Hepatic stellate cell (primary cell): Measurements from ENCODE around the gene SLC17A1.

ENCODE experiments used
- DNase-seq: peaks from one replicate; pipeline ENCODE4 v3.0.0; 2011; ENCODE audit warnings: low spot score

SLC17A1 gene

GRCh38 chr6:25831532-25832306, at the start of gene SLC17A1:
Gene SLC17A1, minus strand, starts transcription at chr6:25832052. Its CDS starts 1,495 bp downstream, at chr6:25830557.
- no peak for DNase-seq

GRCh38 chr6:25880601-25881000, 48.7 kb upstream of the SLC17A1 start:
- DNase-seq, result no peak

- no peak for DNase-seq
Measured at GRCh38 chr6:25878721-25879322, 47.0 kb upstream of the SLC17A1 start.

- DNase-seq, result no peak
Measured at GRCh38 chr6:25875926-25876602, 44.2 kb upstream of the SLC17A1 start.

- no peak for DNase-seq
Measured at GRCh38 chr6:25875563-25875905, 43.7 kb upstream of the SLC17A1 start.

- DNase-seq, result no peak
Measured at GRCh38 chr6:25874822-25875562, 43.1 kb upstream of the SLC17A1 start.

- no peak for DNase-seq
Measured at GRCh38 chr6:25874118-25874517, 42.3 kb upstream of the SLC17A1 start, which contains the start of gene SLC17A3. Gene SLC17A3, minus strand, starts transcription at chr6:25874243. Its CDS starts 5,856 bp downstream, at chr6:25868387.

- DNase-seq, result no peak
Measured at GRCh38 chr6:25872814-25873213, 41.0 kb upstream of the SLC17A1 start.

GRCh38 chr6:25869840-25870239, 38.0 kb upstream of the SLC17A1 start:
- DNase-seq, result no peak

- DNase-seq, result no peak
Measured at GRCh38 chr6:25868436-25869183, 36.8 kb upstream of the SLC17A1 start.

- no peak for DNase-seq
Measured at GRCh38 chr6:25866011-25866410, 34.2 kb upstream of the SLC17A1 start.

- no peak for DNase-seq
Measured at GRCh38 chr6:25863360-25863759, 31.5 kb upstream of the SLC17A1 start.

GRCh38 chr6:25862199-25862598, 30.3 kb upstream of the SLC17A1 start:
- DNase-seq, result no peak

GRCh38 chr6:25852756-25853155, 20.9 kb upstream of the SLC17A1 start:
- no peak for DNase-seq

- no peak for DNase-seq
Measured at GRCh38 chr6:25851961-25852360, 20.1 kb upstream of the SLC17A1 start.

- no peak for DNase-seq
Measured at GRCh38 chr6:25844518-25844917, 12.7 kb upstream of the SLC17A1 start.

- no peak for DNase-seq
Measured at GRCh38 chr6:25842526-25842925, 10.7 kb upstream of the SLC17A1 start.

GRCh38 chr6:25835442-25836283, 3.8 kb upstream of the SLC17A1 start:
- no peak for DNase-seq

GRCh38 chr6:25834950-25835349, 3.1 kb upstream of the SLC17A1 start:
- DNase-seq, result no peak

GRCh38 chr6:25833136-25833535, 1.3 kb upstream of the SLC17A1 start:
- DNase-seq, result no peak

- DNase-seq, result no peak
Measured at GRCh38 chr6:25832670-25833069, 818 bp upstream of the SLC17A1 start.
